NCI-H526 treated with DMSO at 0.1 percent for 48 hours (cell line): ENCODE measurements around the gene SH2D4B.
A peak's percentile ranks its signal among the peaks of the same experiment; 100 is the strongest.

ENCODE experiments used
- DNase-seq: peaks from one replicate; lab custom pipeline; 2025; lab: John Stamatoyannopoulos, UW

Gene SH2D4B

DNA sequence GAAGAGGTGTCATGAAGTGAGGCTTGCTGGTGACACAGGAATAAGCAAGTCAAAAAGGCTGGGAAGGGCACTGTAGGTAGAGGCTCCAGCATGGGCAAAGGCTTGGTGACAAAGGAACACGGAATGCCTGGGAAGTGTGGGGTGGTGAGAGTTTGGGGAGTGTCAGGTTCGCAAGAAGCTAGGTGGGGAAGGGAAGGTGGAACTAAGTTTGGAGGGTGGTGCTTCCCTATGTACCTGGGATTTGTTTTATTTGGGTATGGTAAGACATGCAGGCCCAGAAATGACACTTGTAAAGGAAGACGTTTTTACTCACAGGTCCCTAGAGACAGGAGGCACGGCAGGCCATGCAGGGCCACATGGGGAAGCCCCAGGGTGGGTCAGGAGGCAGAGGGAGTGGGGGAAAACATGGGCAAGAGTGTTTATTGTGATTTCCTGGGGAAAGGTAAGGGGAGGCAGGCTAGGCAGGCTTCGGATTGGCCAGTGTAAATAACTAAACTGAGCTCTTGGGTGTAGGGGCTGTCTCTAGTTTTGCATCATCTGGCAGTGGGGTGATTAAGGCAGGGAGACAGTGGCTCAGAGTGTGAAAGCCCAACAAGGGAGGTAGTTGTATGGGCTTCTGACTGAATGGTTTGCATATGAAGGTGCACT, 52.1 kb downstream of the SH2D4B start:
- no peak for DNase-seq

DNA sequence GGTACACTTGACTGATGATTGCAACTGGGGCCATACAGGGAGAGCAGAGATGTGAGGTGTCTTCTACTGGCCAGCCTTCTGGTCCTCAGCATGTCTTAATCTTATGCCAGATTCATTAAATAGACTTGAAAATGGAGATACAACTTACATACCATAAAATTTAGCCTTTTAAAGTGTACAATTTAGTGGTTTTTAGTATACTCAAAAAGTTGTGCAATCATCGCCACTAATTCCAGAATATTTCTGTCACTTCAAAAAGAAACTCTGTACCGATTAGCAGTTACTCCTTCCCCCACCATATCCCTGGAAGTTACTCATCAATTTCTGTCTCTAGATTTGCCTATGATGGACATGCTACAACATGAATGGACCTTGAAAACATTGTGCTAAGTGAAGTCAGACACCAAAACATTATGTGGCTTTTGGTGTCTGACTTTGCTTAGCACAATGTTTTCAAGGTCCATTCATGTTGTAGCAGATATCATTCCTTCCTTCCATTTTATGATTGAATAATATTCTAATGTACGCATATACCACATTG, 53.0 kb downstream of the SH2D4B start:
- DNase-seq: no peak

DNA sequence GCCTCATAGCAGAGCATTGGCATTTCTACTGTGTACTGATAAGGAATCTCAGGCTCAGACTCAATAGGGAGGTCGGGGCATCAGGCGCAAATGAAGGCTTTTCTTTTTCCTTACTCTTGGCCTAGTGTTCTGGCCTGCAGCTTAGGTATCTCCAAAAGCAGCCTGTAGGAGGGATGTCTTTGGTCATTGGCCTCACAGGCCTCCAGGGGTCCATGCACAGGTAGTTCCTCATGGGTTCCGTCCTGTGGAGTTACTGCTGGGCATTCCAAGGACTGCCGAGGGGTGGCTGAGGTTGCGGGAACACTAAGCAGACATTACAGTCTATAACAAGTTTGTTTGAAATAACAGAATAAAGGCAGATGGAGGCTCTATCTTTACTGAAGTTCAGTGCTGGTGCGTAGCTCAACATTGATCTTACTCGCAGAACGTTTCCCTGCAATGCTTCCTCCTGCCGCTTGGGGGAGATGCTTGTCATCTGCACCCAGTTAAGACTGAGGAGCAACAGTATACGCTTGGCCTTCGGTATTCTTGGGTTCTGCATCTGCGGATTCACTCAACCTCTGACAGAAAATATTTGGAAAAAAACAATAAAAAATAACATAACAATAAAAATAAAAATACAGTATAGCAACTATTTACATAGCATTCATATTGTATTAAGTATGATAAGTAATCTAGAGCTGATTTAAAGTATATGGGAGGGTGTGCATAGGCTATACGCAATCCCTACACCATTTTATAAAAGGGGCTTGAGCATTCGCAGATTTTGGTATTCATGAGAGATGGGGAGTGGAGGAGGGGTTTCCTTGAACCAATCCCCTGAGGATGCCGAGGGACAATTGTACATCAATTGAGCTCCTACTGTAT, 58.9 kb downstream of the SH2D4B start:
- peak; percentile 7 for DNase-seq

DNA sequence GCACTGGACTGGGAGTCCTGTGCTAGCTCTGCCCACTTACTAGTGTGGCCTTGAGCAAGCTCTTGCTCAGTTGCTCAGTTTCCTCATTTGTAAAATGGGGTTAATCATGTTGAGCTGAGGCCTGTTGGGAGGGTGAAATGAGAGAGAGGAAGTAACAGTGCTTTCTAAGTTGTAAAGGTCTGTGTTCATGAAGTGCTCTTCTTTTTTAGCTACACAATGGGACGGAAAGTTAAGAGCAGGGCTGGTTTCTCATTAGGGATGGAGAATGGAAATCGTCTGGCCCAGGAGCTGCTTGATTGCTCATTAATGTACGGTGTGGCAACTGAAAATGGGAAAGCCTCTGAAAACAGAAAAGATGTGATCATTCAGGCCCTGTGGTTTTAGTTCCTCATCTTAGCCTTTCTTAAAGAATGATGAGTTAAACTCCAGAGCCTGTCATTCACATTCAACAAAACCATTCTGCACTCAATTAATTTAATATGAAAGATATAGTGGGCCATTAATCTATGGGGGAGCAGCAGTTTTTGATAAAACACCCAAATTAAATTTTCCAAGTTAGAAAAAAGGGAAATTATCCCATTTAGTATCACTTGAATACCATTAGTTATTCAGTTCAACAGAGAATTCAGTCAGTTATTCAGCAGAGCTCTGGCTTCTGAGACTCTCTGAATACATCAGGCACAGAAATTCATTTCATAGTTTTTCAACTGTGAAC, 60.5 kb downstream of the SH2D4B start:
- DNase-seq: no peak

DNA sequence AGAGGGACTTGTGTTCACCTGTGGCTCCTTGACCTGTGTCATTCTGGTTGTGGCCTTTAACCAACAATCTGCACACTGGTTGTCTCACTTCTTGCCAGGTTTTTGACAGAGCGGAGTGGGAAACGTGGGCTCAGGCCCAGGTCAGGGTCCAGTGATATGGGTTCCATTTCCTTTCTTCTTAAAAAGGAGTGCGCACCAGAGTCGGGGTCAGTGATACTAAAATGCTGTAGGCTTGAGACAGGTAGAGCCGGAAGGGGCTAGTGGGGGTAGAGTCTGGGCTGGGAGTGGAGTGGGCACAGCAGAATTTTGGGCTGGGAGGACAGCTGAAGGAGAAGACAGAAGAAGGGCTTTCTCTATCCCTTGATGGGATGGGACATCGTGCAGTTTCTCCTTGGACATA, 61.2 kb downstream of the SH2D4B start:
- DNase-seq: no peak

DNA sequence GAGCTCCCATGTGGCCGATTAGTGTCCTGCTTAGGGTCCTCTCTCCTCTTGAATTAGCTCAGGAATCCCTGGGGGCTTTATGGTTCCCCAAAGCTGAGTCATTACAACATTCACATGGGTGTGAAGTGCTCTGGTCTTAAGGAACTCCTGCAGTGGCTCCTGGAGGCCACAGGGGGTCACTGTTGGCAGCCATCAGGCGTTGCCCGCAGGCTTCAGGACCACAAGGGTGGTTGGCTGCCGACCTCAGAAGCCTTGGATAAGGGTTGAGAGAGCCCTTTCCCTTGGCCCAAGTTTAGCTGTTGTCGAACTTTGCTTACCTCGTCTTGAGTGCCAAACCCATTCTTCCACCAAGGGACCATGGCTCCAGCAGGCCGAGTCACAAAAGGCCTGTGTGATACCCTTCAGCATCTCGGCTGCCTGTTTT, 61.7 kb downstream of the SH2D4B start:
- peak; percentile 32 for DNase-seq

DNA sequence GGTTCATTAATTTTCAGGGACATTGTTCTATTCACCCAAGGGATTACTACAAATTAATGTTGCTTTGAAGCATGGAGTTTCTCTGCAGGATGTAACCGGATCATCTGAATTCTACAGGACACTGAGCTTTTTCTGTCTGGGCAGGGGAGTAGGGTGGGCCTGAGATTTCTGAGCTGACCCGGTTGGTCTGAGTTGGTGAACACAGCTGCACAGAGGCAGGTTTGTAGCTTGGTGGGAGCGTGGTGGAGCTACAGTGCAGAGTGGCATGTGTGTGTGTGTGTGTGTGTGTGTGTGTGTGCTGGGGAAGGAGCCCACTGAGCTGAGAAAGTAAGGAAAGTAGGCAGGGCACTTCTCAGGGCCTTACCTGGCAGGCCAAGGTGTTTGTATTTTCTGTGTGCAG, 62.6 kb downstream of the SH2D4B start:
- no peak for DNase-seq

DNA sequence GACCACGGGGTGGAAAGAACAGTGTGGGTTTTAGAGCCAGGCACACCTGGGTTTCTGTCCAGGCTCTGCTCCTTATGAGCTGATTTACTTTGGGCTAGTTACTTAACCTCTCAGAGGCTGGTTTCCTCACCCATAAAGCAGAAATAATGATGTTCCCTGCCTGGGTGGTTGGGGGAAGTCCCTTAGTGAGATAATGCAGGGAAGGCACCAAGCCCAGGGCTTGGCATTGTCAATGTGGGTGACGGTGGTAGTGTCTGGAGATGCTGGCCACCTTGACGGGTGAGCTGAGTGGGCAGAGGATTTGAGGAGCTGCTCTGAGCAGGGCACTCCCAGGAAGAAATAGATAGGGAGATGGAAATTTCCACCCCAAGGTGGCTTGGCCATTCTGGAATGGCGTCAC, 65.2 kb downstream of the SH2D4B start:
- no peak for DNase-seq

DNA sequence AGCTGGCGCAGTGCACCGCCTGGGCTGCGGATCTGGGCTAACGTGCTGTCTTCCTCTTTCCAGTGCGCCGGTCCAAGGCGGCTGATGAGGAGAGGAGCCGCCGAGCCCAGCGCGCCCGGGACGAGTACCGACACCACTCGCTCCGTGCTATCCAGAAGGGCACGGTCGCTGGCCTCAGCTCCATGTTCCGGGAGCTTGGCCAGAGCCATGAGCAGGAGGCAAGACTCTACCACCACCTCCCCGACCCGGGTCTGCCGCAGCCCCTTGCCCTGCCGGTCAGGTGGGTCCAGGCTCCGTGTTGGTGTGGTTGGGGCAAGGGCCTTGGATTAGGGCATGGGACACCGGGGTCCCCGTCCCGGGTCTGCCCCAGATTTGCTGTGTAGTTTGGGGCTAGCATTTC, 65.8 kb downstream of the SH2D4B start:
- DNase-seq: no peak

DNA sequence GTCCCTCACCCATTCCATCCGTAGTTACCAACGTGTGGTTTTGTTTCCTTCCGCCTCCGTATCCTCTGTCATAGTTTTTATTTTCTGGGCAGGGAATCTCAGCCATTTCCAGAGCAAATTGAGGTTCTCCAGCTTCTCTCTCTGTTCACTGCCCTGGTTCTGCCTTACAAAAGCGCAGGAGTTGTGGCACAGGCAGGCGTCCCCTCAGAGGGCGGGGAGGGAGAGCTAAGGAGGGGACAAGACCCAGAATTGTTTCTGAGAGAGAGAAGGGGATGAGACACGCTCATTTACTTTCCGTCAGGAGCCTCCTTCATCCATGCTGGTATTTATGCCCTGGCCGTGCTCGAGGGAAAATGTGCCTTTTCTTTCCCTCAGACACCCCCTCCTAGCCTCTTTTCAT, 71.0 kb downstream of the SH2D4B start:
- no peak for DNase-seq

DNA sequence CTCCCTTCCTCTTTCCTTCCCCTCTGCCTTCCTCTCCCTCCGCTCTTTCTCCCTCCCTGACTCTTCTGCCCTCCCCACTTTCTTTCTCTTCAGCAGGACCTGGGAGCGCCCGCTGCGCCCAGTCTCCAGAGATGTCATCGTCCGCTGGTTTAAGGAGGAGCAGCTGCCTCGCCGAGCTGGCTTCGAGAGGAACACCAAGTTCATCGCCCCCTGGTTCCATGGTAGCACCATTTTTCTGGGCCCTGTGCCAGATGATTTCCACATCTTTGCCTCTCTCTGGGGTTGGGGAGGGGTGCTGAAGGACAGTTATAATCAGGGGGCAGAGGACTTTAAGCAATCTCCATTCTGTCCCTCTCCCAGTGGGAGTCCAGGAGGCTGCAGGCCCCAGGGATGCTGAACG, 71.6 kb downstream of the SH2D4B start:
- no peak for DNase-seq

DNA sequence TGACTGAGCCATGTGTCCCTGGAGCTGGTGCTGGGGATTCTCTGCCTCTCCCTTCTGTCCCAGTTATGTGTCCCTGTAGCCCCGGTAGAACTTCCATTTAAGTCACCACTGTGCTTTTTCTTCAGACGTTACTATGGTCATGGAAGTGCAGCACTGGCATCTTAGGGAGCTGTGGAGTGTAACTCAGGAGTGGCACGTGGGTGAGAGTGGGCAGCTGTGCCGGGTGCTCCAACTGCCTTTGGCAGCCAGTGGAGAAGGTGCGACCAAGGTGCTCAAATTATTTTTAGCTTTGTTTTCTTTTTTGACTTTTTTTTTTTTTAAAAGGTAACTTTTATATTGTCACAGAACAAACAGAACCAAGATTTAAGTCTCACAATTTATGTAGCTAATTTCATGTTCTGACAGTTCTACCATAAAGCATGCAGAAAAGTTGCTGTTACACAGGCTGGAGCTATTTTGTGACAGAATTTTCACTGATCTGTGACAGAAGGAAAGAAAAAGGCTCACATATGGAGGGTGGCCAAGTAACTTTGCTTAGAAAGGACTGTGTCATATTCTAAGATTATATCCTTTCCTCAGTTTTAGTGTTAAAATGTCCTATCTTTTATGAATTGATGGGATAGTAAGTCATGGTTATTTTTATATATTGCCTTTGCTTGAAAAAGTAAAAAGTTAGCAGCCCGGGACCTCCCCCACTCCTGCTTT, 73.9 kb downstream of the SH2D4B start:
- DNase-seq: no peak

DNA sequence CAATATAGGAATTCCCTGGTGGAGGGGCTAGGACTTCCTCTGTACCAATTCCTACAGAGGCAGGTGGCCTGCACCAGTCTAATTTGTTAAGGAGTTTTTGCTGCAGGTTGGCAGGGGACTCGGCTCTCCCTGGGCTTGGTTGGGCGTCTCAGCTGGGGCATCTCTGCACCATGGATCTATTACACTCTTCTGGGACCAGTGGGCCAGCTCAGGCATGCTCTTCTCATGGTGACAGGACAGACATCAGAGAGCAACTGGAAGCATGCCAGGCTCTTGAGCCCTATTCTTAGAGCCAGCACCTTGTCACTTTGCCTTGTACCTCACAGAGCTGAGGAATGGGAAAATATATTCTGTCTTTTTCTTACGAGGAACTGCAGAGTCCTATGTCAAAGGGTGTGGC, 74.6 kb downstream of the SH2D4B start:
- no peak for DNase-seq

DNA sequence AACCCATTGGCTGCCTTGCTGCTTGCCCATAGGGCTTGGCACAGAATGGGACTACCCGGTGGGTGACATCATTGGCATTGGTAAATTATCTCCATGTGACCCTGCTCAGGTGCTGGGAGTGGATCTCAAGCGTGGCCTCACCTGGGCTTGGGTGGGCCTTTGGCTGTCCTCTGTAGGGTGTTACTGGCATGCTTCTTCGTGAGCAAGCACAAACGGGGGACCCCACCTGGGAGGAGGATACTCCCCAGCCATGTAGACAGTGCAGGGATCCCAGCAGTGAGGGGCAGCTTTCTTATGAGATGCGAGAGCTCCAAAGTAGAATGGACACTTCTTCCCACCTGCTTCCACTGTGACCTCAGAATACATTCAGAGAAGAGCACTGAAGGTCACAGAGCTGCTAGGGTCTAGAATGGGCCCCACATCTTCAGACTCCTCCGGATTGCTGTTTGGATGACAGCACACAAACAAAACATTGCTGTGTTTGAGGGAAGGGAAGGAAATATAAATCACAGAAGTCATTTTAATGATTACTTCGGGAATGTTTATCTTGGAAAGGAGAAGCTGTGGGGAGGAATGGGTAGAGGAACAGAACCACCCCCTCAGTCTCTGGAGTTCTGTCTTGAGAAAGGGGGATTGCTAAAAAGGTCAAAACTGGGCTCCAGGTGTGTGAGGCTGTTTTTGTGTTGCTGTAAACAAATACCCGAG, 75.9 kb downstream of the SH2D4B start:
- DNase-seq: no peak

DNA sequence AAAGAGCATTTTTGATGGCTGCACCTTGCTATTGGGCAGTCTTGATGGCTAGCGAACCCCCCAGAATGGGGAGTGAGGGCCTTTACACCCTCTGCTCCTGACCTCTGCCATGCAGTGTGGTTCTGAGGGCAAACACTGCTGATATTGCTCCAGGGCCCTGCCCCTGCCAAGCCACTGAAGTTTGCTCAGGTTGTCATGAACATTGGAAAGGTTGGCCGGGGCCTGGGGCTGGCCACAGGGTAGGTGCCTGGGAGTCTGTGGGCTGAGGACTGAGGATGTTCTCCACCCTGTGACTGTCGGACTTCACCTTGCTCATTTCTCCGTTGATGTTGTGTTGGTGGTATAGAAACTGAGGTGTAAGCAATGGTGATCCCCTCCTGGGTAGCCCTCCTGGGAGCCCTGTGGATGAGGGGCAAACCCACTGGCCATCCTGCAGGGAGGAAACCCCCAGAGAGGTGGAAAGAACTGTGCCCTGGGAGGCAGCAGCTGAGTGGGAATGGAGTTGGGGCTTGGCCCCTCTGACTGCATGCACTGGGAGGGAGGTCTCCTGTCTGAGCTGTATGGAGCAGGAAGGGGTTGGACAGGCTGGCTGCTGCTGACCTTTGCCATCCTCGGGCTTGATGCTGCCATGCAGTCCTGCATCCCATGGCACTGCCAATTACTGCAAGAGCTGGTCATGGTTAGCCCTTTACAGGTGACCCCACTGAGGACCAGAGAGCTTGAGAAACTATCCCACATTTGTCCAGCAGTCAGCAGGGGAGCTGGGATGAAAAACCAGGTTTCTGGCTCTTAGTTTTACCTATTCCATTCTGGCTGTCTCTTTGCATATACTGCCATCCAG, 77.1 kb downstream of the SH2D4B start:
- DNase-seq: no peak

DNA sequence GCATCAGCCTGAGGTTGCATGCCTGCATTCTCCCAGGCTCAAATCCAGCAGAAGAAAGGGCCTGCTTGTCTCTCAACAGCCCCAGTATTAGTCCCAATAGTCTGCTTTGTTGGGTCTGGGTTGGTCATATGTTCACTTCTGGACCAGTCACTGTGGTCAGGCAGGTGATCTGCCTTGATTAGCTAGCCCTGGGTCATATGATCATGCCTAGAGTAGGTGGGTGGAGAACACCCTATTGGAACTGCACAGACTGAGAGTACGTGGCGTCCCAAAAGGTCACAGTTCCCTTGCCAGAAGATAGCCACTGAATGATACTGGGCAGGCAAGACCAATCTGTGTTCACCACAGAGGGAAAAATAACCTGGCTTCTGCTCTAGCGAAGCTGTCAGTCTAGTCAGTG, 80.1 kb downstream of the SH2D4B start:
- no peak for DNase-seq

DNA sequence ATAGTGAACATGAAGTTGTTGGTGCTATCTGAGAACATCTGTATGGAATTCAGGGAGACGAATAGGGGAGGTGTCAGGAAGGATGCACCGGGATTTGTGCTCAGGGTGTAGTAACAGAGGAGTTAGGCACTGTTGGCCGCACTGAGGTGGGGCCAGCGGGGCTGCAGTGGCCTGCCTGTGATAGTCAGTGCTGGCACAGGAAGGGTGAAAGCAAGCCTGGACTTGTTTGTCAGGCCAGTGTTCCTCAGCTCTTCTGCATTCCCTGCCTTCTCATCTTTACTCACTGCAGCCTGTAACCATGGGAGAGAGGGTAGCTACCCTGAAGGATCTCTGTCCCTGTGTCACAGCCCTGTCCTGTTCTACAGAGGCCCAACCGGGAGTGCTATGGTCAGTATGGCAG, 81.3 kb downstream of the SH2D4B start:
- no peak for DNase-seq

DNA sequence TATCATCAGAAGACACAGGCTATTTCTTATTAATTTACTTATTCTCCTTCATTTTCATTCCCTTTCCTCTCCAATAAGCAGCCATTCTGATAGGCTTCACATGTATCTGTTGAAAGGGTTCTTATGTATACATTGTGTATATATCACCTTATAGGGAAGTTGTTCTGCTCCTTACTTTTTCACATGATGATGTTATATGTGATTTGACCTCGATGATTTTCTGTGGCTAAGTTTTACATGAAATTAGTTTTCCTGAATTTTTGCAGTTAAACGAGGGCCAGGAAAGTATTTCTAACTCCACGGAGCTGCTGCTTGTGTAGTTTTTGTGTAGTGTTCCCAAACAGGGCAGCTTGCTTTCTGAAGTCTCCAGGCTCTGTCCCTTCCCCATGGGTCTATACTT, 84.5 kb downstream of the SH2D4B start:
- DNase-seq: no peak

DNA sequence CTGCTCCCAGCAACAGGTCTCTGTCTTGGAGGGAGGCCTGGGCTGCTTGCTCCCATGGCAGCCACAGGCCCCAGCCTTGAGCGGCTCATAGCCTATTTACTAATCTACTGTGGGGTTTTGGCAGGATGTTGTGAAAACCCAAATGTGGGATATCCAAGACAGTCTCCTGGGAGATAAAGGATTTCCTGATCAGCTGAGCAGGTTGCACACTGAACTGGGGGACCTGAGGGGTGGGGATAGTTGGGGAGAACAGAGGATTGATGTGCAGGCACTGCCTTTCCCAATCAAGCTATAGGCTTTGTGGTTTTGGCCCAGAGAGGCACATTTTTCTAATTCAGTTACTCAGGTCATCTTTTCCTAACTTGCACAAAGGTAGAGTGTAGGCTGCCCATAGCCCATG, 92.6 kb downstream of the SH2D4B start:
- DNase-seq: no peak

DNA sequence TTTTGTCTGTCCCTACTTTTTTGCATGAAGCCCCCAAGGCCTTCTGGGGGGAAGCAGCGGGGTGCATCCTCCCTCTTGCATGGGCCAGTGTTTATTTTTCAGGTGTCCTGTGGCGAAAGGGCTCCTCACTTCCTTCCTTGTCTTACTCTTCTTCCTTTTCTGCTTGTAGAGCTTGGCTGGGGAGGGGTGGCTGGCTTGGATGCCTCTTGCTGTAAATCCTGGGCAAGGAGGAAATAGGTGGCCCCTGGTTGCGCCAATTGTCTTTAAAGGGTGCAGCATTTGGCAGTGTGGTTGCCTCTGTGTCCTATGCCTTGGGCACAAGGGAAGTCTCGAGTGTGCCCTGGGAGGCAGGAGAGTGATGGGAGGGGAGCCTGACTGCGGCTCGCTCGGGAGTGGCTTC, 95.0 kb downstream of the SH2D4B start:
- DNase-seq: no peak
